HepG2 (cell line): ENCODE data around the gene ABCC3. TPM values are rescaled to one million over a fixed set of nuclear protein-coding genes. Genes with fewer than 3 reads are reported as not detected.
A peak's percentile ranks its signal among the peaks of the same experiment; 100 is the strongest.

Experiments
- ATAC-seq: fragments of 200-7000 bp; cut with Tn5 transposase; 3 replicates; pipeline ENCODE4 v1.9.1; 2020; ENCODE audit warnings: mild to moderate bottlenecking, moderate library complexity
- BruUV-seq: library from RNA; stranded (reverse); fragments of 400-500 nt; replicated peaks from 2 replicates; lab custom pipeline; 2021; lab: Mats Ljungman, UMichigan
- CTCF ChIA-PET: fragments of 300-600 bp; formaldehyde crosslinking; extraction: SDS; loops from one replicate; lab custom pipeline; 2021; ENCODE audit warnings: low total read pairs, inconsistent platforms, low intra/inter-chr PET ratio; lab: Yijun Ruan, JAX
- POLR2A ChIA-PET: fragments of 350-600 bp; sonication (Branson Sonifier 250); formaldehyde crosslinking; loops from one replicate; lab custom pipeline; 2020; ENCODE audit warnings: antibody characterized with exemption, inconsistent platforms; lab: Yijun Ruan, JAX
- DNase-seq: peaks from one replicate; pipeline ENCODE4 v3.0.0-alpha.2; 2015; ENCODE audit warnings: low spot score
- FAIRE-seq: peaks from 3 replicates; lab custom pipeline; 2011; peaks lifted over from hg19 to GRCh38; lab: Jason Lieb, UNC
- H2AFZ ChIP-seq: one replicate; pipeline ENCODE4 v1.6.1; 2011; ENCODE audit warnings: low read length, inconsistent platforms
- H3K27ac ChIP-seq: fragments of 300-600 bp; 3 replicates; pipeline ENCODE4 v1.8.0; 2011; ENCODE audit warnings: mixed run types, mild to moderate bottlenecking, mixed read lengths, low read length, inconsistent platforms; ENCODE audit not compliant: insufficient read depth; ENCODE audit errors: extremely low read length
- H3K27me3 ChIP-seq, 2 experiments: fragments of 200-600 bp in 1 of 2; 2 replicates in 1 of 2; 3 replicates in 1 of 2; pipeline versions ENCODE4 v1.6.0 to v1.8.0; 2011; ENCODE audit warnings: low read length in 2 of 2, mild to moderate bottlenecking in 2 of 2, moderate library complexity in 2 of 2, inconsistent platforms in 1 of 2; ENCODE audit not compliant: insufficient read depth in 2 of 2, control insufficient read depth in 1 of 2
- H3K36me3 ChIP-seq, 2 experiments: fragments of 200-600 bp in 1 of 2; replicated peaks in 1 of 2; 2 replicates in 1 of 2; 3 replicates in 1 of 2; pipeline versions ENCODE4 v1.5.1 to v1.8.0; 2011; ENCODE audit warnings: low read length in 2 of 2, inconsistent platforms in 1 of 2; ENCODE audit not compliant: insufficient read depth in 2 of 2, control insufficient read depth in 1 of 2
- H3K4me1 ChIP-seq: 2 replicates; pipeline ENCODE4 v1.5.1; 2012; ENCODE audit warnings: low read length, inconsistent platforms; ENCODE audit not compliant: insufficient read depth
- H3K4me2 ChIP-seq: 2 replicates; pipeline ENCODE4 v1.6.0; 2011; ENCODE audit warnings: low read depth, low read length, inconsistent platforms
- H3K4me3 ChIP-seq, 3 experiments: fragments of 200-600 bp in 1 of 3; sonication (generic), shearing (Covaris generic) in 1 of 3; replicated peaks in 1 of 3; 2 replicates each; pipeline ENCODE4 v1.5.1; 2011 to 2016; ENCODE audit warnings: low read length in 3 of 3, inconsistent platforms in 2 of 3, low read depth in 2 of 3, mild to moderate bottlenecking in 2 of 3, control low read depth in 1 of 3, mixed read lengths in 1 of 3; ENCODE audit not compliant: insufficient read depth in 1 of 3
- H3K79me2 ChIP-seq: one replicate; pipeline ENCODE4 v1.6.1; 2011; ENCODE audit warnings: low read length, inconsistent platforms; ENCODE audit not compliant: insufficient read depth
- H3K9ac ChIP-seq: 2 replicates; pipeline ENCODE4 v1.6.0; 2011; ENCODE audit warnings: mild to moderate bottlenecking, low read depth, low read length, inconsistent platforms; ENCODE audit not compliant: insufficient read depth
- H3K9me3 ChIP-seq: 2 replicates; pipeline ENCODE4 v1.5.1; 2012; ENCODE audit warnings: mild to moderate bottlenecking, low read length
- H4K20me1 ChIP-seq: 2 replicates; pipeline ENCODE4 v1.6.0; 2011; ENCODE audit warnings: inconsistent platforms, mild to moderate bottlenecking, low read length, moderate library complexity; ENCODE audit not compliant: insufficient read depth
- AKAP8 ChIP-seq: sonication (generic); formaldehyde crosslinking; IDR thresholded peaks from 2 replicates; pipeline ENCODE4 v1.5.1; 2020; ENCODE audit warnings: mild to moderate bottlenecking, missing genetic modification reagents
- ATF6 ChIP-seq: sonication (generic); formaldehyde crosslinking; conservative IDR thresholded peaks from 2 replicates; pipeline ENCODE4 v1.4.0; 2020; ENCODE audit warnings: missing genetic modification reagents
- FOXC1 ChIP-seq: sonication (generic); formaldehyde crosslinking; IDR thresholded peaks from 2 replicates; pipeline ENCODE4 v1.8.0; 2022; ENCODE audit warnings: mild to moderate bottlenecking, missing genetic modification reagents, borderline replicate concordance
- GTF3A ChIP-seq: sonication (generic); formaldehyde crosslinking; conservative IDR thresholded peaks from 2 replicates; pipeline ENCODE4 v1.4.0; 2020; ENCODE audit warnings: mild to moderate bottlenecking, missing genetic modification reagents
- HNRNPK ChIP-seq: fragments of 200-400 bp; formaldehyde crosslinking; IDR thresholded peaks from 2 replicates; pipeline ENCODE4 v1.6.1; 2018; ENCODE audit warnings: low read length, low read depth, moderate library complexity, mild to moderate bottlenecking; ENCODE audit not compliant: poor library complexity, severe bottlenecking
- MTF1 ChIP-seq: sonication (generic); formaldehyde crosslinking; IDR thresholded peaks from 2 replicates; pipeline ENCODE4 v1.5.0; 2020; ENCODE audit warnings: missing genetic modification reagents
- NKX3-1 ChIP-seq: sonication (generic); formaldehyde crosslinking; IDR thresholded peaks from 2 replicates; pipeline ENCODE4 v1.5.0; 2020; ENCODE audit warnings: missing genetic modification reagents
- RELA ChIP-seq: sonication (generic); formaldehyde crosslinking; IDR thresholded peaks from 2 replicates; pipeline ENCODE4 v1.4.0; 2020; ENCODE audit warnings: missing genetic modification reagents
- SIX4 ChIP-seq: sonication (generic); formaldehyde crosslinking; IDR thresholded peaks from 2 replicates; pipeline ENCODE4 v1.4.0; 2020; ENCODE audit warnings: missing genetic modification reagents
- TCF12 ChIP-seq, 2 experiments: fragments of 450-650 bp in 1 of 2; sonication (generic) in 1 of 2; formaldehyde crosslinking in 1 of 2; IDR thresholded peaks; 2 replicates each; pipeline versions ENCODE4 v1.6.1 to v1.8.0; 2017 to 2022; ENCODE audit warnings: antibody characterized with exemption in 1 of 2, mild to moderate bottlenecking in 1 of 2, missing genetic modification reagents in 1 of 2, moderate library complexity in 1 of 2
- THAP9 ChIP-seq: sonication (generic); formaldehyde crosslinking; IDR thresholded peaks from 2 replicates; pipeline ENCODE4; 2020; ENCODE audit warnings: missing genetic modification reagents, mild to moderate bottlenecking, borderline replicate concordance
- ZNF451 ChIP-seq: sonication (generic); formaldehyde crosslinking; IDR thresholded peaks from 2 replicates; pipeline ENCODE4 v1.5.0; 2020; ENCODE audit warnings: mild to moderate bottlenecking, missing genetic modification reagents
- ZNF460 ChIP-seq: sonication (generic); formaldehyde crosslinking; IDR thresholded peaks from 2 replicates; pipeline ENCODE4 v1.5.1; 2020; ENCODE audit warnings: missing genetic modification reagents, mild to moderate bottlenecking, borderline replicate concordance
- ZNF749 ChIP-seq: sonication (generic); formaldehyde crosslinking; IDR thresholded peaks from 2 replicates; pipeline ENCODE4 v1.8.0; 2022; ENCODE audit warnings: mild to moderate bottlenecking, missing genetic modification reagents, moderate library complexity, borderline replicate concordance
- ZNF788 ChIP-seq: sonication (generic); formaldehyde crosslinking; IDR thresholded peaks from 2 replicates; pipeline ENCODE4 v1.5.0; 2020; ENCODE audit warnings: mild to moderate bottlenecking, missing genetic modification reagents, borderline replicate concordance
- ZNF792 ChIP-seq: IDR thresholded peaks from 2 replicates; pipeline ENCODE4 v1.6.1; 2016
- ZSCAN22 ChIP-seq: sonication (generic); formaldehyde crosslinking; IDR thresholded peaks from 2 replicates; pipeline ENCODE4 v1.4.0; 2020; ENCODE audit warnings: mild to moderate bottlenecking, missing genetic modification reagents
- whole genome bisulfite sequencing: methylation state at CpG from one replicate; pipeline ENCODE4 v1.1.6; 2017; ENCODE audit warnings: low lambda C conversion rate; 5-methylcytosine and 5-hydroxymethylcytosine counted together
- in situ Hi-C: cut with HindIII; loops from 2 replicates; pipeline ENCODE4 v1.10.0; 2017; ENCODE audit warnings: low pct_unique_long_range_greater_than_20kb; ENCODE audit not compliant: extremely low pct_ligation_motif_present
- intact Hi-C: fragments of 100-400 bp; cut with micrococcal nuclease; formaldehyde crosslinking; loops from one replicate; pipeline ENCODE4 v1.10.0; 2022; ENCODE audit not compliant: unreplicated experiment
- polyA plus RNA-seq, 8 experiments: library from polyadenylated mRNA; depleted of rRNA in 3 of 8; stranded (reverse) in 7 of 8; unstranded in 1 of 8; fragments of >200 nt; fragmentation: Illumina TruSeq in 4 of 8; extraction: Trizol in 4 of 8; gene quantifications; 2 replicates each; pipeline versions ENCODE4 v1.2.1 to v1.2.3, GENCODE V29; 2011 to 2016; ENCODE audit warnings: low read depth in 4 of 8, missing spikeins in 1 of 8, mixed read lengths in 1 of 8; ENCODE audit not compliant: insufficient read depth in 1 of 8
- total RNA-seq, 5 experiments: library from RNA; depleted of rRNA; stranded (reverse); fragments of >200 nt; fragmentation: Illumina TruSeq; extraction: Trizol; gene quantifications; 2 replicates each; pipeline ENCODE4 v1.2.3, GENCODE V29; 2016; ENCODE audit warnings: low read depth in 1 of 5

Gene ABCC3
- total and polyA plus RNA-seq, 2 of the 13 experiments (the other 11 are each of a cell fraction or from before 2014, with no cell fraction given): 25.2 to 50.7 TPM

- no peak for TF ChIP-seq GTF3A (CRISPR knock-in tag)
- TF ChIP-seq ATF6 (CRISPR knock-in tag): no peak
- TF ChIP-seq ZNF451 (CRISPR knock-in tag): 0 out of 2 replicates have a peak, but pooled peaks have one; percentile 14
- no peak for TF ChIP-seq NKX3-1
- TF ChIP-seq AKAP8 (CRISPR knock-in tag): peak; percentile 28; the same call in 1 of the 2 replicates
- TF ChIP-seq HNRNPK: no peak
- TF ChIP-seq ZNF792 (CRISPR knock-in tag): no peak
- peak; percentile 94 for TF ChIP-seq ZSCAN22 (CRISPR knock-in tag)
Observed at GRCh38 chr17:50625032-50625871, 9.4 kb upstream of the ABCC3 start (continued).

- 21% methylated on average over 8 of the region's 19 CpGs for WGBS
- no peaks in the 10 kb centered on the region for H3K79me2 ChIP-seq
- in situ Hi-C loops: loop anchor here (5.0 kb wide), 3 partner anchors 66 to 144 kb away; partner anchors contain the start of gene SPATA20
- H3K4me1 ChIP-seq: peaks cover 63% of the 10 kb centered on the region
- H3K4me3 ChIP-seq: peak overlapping the region; percentile 40 to 74 (median 45); a peak in 5 of 6 replicates
- H3K4me2 ChIP-seq: peak overlapping the region; percentile 97
- ATAC-seq (peak; percentile 82), DNase-seq (peak; percentile 84), FAIRE-seq (peak; percentile 92)
- H2AFZ ChIP-seq: peak overlapping the region; percentile 79
- H3K27me3 ChIP-seq: peaks cover 0 to 34% of the 10 kb centered on the region in 2 experiments; a peak in 4 of 5 replicates
- no TSS peak for BruUV-seq
- no peaks in the 10 kb centered on the region for H3K36me3 ChIP-seq
- ChIA-PET POLR2A (interaction anchor here (0.8 to 19.8 kb wide), 20 partner anchors 8 to 240 kb away, joined by 3 to 839 read pairs (median 4); partner anchors contain the start of genes ABCC3, CACNA1G, LUC7L3 and SPATA20), CTCF (interaction anchor here (0.8 to 1.8 kb wide), 6 partner anchors 55 to 147 kb away, joined by 3 to 18 read pairs (median 7); partner anchors contain the start of gene SPATA20)
- intact Hi-C loops: loop anchor here (1.0 kb wide), 2 partner anchors 79 to 144 kb away; partner anchors contain the start of gene SPATA20
- H3K9me3 ChIP-seq: no peaks in the 10 kb centered on the region
- no peak overlapping the region for H3K27ac ChIP-seq
- H3K9ac ChIP-seq: peak overlapping the region; percentile 57
- H4K20me1 ChIP-seq: no peaks in the 10 kb centered on the region
- TF ChIP-seq ZNF788 (CRISPR knock-in tag) (0 out of 2 replicates have a peak, but pooled peaks have one; percentile 47), THAP9 (CRISPR knock-in tag) (peak; percentile 70; the same call in 1 of the 2 replicates), SIX4 (no peak), ZNF749 (CRISPR knock-in tag) (no peak), ZNF460 (CRISPR knock-in tag) (no peak), RELA (CRISPR knock-in tag) (0 out of 2 replicates have a peak, but pooled peaks have one; percentile 45), TCF12 (IDR thresholded peaks at IDR 0.05) (no peak), TCF12 (CRISPR knock-in tag; IDR thresholded peaks at IDR 0.05) (no peak), FOXC1 (peak; percentile 70; the same call in 1 of the 2 replicates), MTF1 (CRISPR knock-in tag) (no peak)
Observed at GRCh38 chr17:50626037-50626574, 8.6 kb upstream of the ABCC3 start.
